ENCODE measurements around the gene NRSN1. TPM values are rescaled to one million over a fixed set of nuclear protein-coding genes. Genes with fewer than 3 reads are reported as not detected.

Gene NRSN1
- 0.70 TPM for polyA plus RNA-seq (2013, experiment 1 of 2)
- polyA plus RNA-seq (2013, experiment 2 of 2), result 0.55 TPM

GRCh38 chr6:24125980-24126379 lies at the start of gene NRSN1:
Gene NRSN1 (plus strand): TSS chr6:24126215. CDS start chr6:24134328, 8,113 bp downstream.
- no CpG with 5 or more reads among the region's 37 CpGs for WGBS, 2 donors (ENCODE audit: extremely low coverage in 2 of 2, insufficient read length in 2 of 2, insufficient replicate concordance in 1 of 2)
- Histone ChIP-seq H2BK5ac (ENCODE audit: low read length) (no peak within 1 kb of the TSS), H2AK5ac (ENCODE audit: low read depth, low read length) (no peak within 1 kb of the TSS), H2BK12ac (ENCODE audit: low read length) (no peak within 1 kb of the TSS), H3K4me2 (ENCODE audit: insufficient read depth, low read length, poor library complexity, severe bottlenecking) (peak within 1 kb of the TSS; percentile 85), H4K91ac (ENCODE audit: low read depth, low read length, poor library complexity) (no peak within 1 kb of the TSS), H3K18ac (ENCODE audit: low read length) (no peak within 1 kb of the TSS), H3K9ac (ENCODE audit: low read depth, low read length, poor library complexity) (no peak within 1 kb of the TSS), H3K79me1 (ENCODE audit: low read depth, low read length) (no peaks in the 10 kb centered on the region), H3K36me3 (replicated peaks in 1 of 2; ENCODE audit: control insufficient read depth in 2 of 2, insufficient read depth in 2 of 2, low read length in 2 of 2) (no peaks in the 10 kb centered on the region), H3K27me3 (ENCODE audit: control insufficient read depth in 3 of 3, insufficient read depth in 3 of 3, low read depth in 1 of 3, low read length in 3 of 3) (peaks cover 0 to 7% (median 0%) of the 10 kb centered on the region in 3 experiments), H3K4ac (ENCODE audit: low read length) (no peak within 1 kb of the TSS), H2BK120ac (ENCODE audit: low read depth, low read length) (no peak within 1 kb of the TSS), H4K8ac (ENCODE audit: low read depth, low read length) (no peak within 1 kb of the TSS), H3K9me3 (replicated peaks in 1 of 2; ENCODE audit: control insufficient read depth in 2 of 2, insufficient read depth in 1 of 2, low read depth in 1 of 2, low read length in 2 of 2) (no peaks in the 10 kb centered on the region), H2AFZ (ENCODE audit: low read length) (peak within 1 kb of the TSS; percentile 79), H3K23ac (ENCODE audit: low read depth, low read length, poor library complexity) (no peak within 1 kb of the TSS), H2BK15ac (ENCODE audit: low read length) (no peak within 1 kb of the TSS), H3K4me1 (ENCODE audit: control insufficient read depth in 2 of 2, insufficient read depth in 1 of 2, low read depth in 1 of 2, low read length in 2 of 2) (peaks cover 2 to 3% of the 10 kb centered on the region in 2 donors), H3K4me3 (ENCODE audit: low read length in 2 of 2) (peak within 1 kb of the TSS; percentile 46 to 74), H3K14ac (ENCODE audit: low read length) (no peak within 1 kb of the TSS), H3K27ac (replicated peaks; ENCODE audit: low read length) (no peak within 1 kb of the TSS)
- DNase-seq (ENCODE audit: low spot score), result peak; percentile 66

DNA sequence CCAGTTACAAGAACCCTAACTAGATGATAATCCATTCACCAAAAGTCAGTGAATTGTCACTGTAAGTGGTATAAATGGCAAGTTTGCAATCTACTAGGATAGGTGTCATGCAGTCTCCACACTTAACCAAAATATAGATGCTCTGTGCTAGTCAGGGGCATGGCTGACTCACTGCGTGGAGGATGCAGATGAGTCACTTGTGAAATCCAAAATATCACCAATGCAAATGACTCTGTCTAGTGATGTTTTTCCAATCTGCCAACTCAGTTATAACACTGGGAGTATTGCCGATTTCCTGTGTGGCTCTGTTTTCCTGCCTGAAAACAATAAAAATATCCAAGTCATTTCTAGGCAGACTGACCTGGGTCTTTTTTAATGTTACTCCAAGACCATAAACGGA lies 47.8 kb upstream of the NRSN1 start:
- Histone ChIP-seq H3K4me2 (ENCODE audit: insufficient read depth, low read length, poor library complexity, severe bottlenecking) (no peak overlapping the region), H2AK5ac (ENCODE audit: low read depth, low read length) (no peak overlapping the region), H4K8ac (ENCODE audit: low read depth, low read length) (no peak overlapping the region), H3K9ac (ENCODE audit: low read depth, low read length, poor library complexity) (no peak overlapping the region), H2BK15ac (ENCODE audit: low read length) (no peak overlapping the region), H2BK120ac (ENCODE audit: low read depth, low read length) (no peak overlapping the region), H3K36me3 (replicated peaks in 1 of 2; ENCODE audit: control insufficient read depth in 2 of 2, insufficient read depth in 2 of 2, low read length in 2 of 2) (no peaks in the 10 kb centered on the region), H2BK12ac (ENCODE audit: low read length) (no peak overlapping the region), H3K27me3 (ENCODE audit: control insufficient read depth in 3 of 3, insufficient read depth in 3 of 3, low read depth in 1 of 3, low read length in 3 of 3) (no peaks in the 10 kb centered on the region), H3K18ac (ENCODE audit: low read length) (no peak overlapping the region), H3K79me1 (ENCODE audit: low read depth, low read length) (no peaks in the 10 kb centered on the region), H3K27ac (replicated peaks; ENCODE audit: low read length) (no peak overlapping the region), H3K23ac (ENCODE audit: low read depth, low read length, poor library complexity) (no peak overlapping the region), H3K9me3 (replicated peaks in 1 of 2; ENCODE audit: control insufficient read depth in 2 of 2, insufficient read depth in 1 of 2, low read depth in 1 of 2, low read length in 2 of 2) (peaks cover 0 to 2% of the 10 kb centered on the region in 2 donors), H4K91ac (ENCODE audit: low read depth, low read length, poor library complexity) (no peak overlapping the region), H3K4ac (ENCODE audit: low read length) (no peak overlapping the region), H2AFZ (ENCODE audit: low read length) (no peak overlapping the region), H3K4me1 (ENCODE audit: control insufficient read depth in 2 of 2, insufficient read depth in 1 of 2, low read depth in 1 of 2, low read length in 2 of 2) (no peaks in the 10 kb centered on the region), H3K4me3 (ENCODE audit: low read length in 2 of 2) (no peak overlapping the region), H2BK5ac (ENCODE audit: low read length) (no peak overlapping the region), H3K14ac (ENCODE audit: low read length) (no peak overlapping the region)
- no CpG with 5 or more reads among the region's 3 CpGs for WGBS, 2 donors (ENCODE audit: extremely low coverage in 2 of 2, insufficient read length in 2 of 2, insufficient replicate concordance in 1 of 2)
- DNase-seq (ENCODE audit: low spot score), result no peak

GRCh38 chr6:24079076-24079475 lies 46.9 kb upstream of the NRSN1 start:
- peaks cover 0 to 2% of the 10 kb centered on the region in 2 donors for H3K9me3 ChIP-seq (replicated peaks in 1 of 2; ENCODE audit: control insufficient read depth in 2 of 2, insufficient read depth in 1 of 2, low read depth in 1 of 2, low read length in 2 of 2)
- no peak overlapping the region for H2BK15ac ChIP-seq (ENCODE audit: low read length)
- H4K8ac ChIP-seq (ENCODE audit: low read depth, low read length), result no peak overlapping the region
- no peak overlapping the region for H3K27ac ChIP-seq (replicated peaks; ENCODE audit: low read length)
- WGBS, 2 donors (ENCODE audit: extremely low coverage in 2 of 2, insufficient read length in 2 of 2, insufficient replicate concordance in 1 of 2), result no CpG with 5 or more reads among the region's 2 CpGs
- H2AK5ac ChIP-seq (ENCODE audit: low read depth, low read length), result no peak overlapping the region
- H4K91ac ChIP-seq (ENCODE audit: low read depth, low read length, poor library complexity), result no peak overlapping the region
- no peaks in the 10 kb centered on the region for H3K27me3 ChIP-seq (ENCODE audit: control insufficient read depth in 3 of 3, insufficient read depth in 3 of 3, low read depth in 1 of 3, low read length in 3 of 3)
- H3K14ac ChIP-seq (ENCODE audit: low read length), result no peak overlapping the region
- no peaks in the 10 kb centered on the region for H3K79me1 ChIP-seq (ENCODE audit: low read depth, low read length)
- no peak for DNase-seq (ENCODE audit: low spot score)
- H2BK12ac ChIP-seq (ENCODE audit: low read length), result no peak overlapping the region
- H3K4me3 ChIP-seq (ENCODE audit: low read length in 2 of 2), result no peak overlapping the region
- no peak overlapping the region for H2AFZ ChIP-seq (ENCODE audit: low read length)
- no peak overlapping the region for H2BK5ac ChIP-seq (ENCODE audit: low read length)
- no peak overlapping the region for H3K9ac ChIP-seq (ENCODE audit: low read depth, low read length, poor library complexity)
- no peak overlapping the region for H3K18ac ChIP-seq (ENCODE audit: low read length)
- H3K4ac ChIP-seq (ENCODE audit: low read length), result no peak overlapping the region
- H3K4me1 ChIP-seq (ENCODE audit: control insufficient read depth in 2 of 2, insufficient read depth in 1 of 2, low read depth in 1 of 2, low read length in 2 of 2), result no peaks in the 10 kb centered on the region
- H3K23ac ChIP-seq (ENCODE audit: low read depth, low read length, poor library complexity), result no peak overlapping the region
- no peaks in the 10 kb centered on the region for H3K36me3 ChIP-seq (replicated peaks in 1 of 2; ENCODE audit: control insufficient read depth in 2 of 2, insufficient read depth in 2 of 2, low read length in 2 of 2)
- H2BK120ac ChIP-seq (ENCODE audit: low read depth, low read length), result no peak overlapping the region
- no peak overlapping the region for H3K4me2 ChIP-seq (ENCODE audit: insufficient read depth, low read length, poor library complexity, severe bottlenecking)

- H3K4me1 ChIP-seq (ENCODE audit: control insufficient read depth in 2 of 2, insufficient read depth in 1 of 2, low read depth in 1 of 2, low read length in 2 of 2), result no peaks in the 10 kb centered on the region
- H3K27ac ChIP-seq (replicated peaks; ENCODE audit: low read length), result no peak overlapping the region
- no peak overlapping the region for H4K8ac ChIP-seq (ENCODE audit: low read depth, low read length)
- H2BK15ac ChIP-seq (ENCODE audit: low read length), result no peak overlapping the region
- no peaks in the 10 kb centered on the region for H3K79me1 ChIP-seq (ENCODE audit: low read depth, low read length)
- no peaks in the 10 kb centered on the region for H3K36me3 ChIP-seq (replicated peaks in 1 of 2; ENCODE audit: control insufficient read depth in 2 of 2, insufficient read depth in 2 of 2, low read length in 2 of 2)
- no peak overlapping the region for H2AK5ac ChIP-seq (ENCODE audit: low read depth, low read length)
- H2AFZ ChIP-seq (ENCODE audit: low read length), result no peak overlapping the region
- peaks cover 0 to 2% of the 10 kb centered on the region in 2 donors for H3K9me3 ChIP-seq (replicated peaks in 1 of 2; ENCODE audit: control insufficient read depth in 2 of 2, insufficient read depth in 1 of 2, low read depth in 1 of 2, low read length in 2 of 2)
- H2BK120ac ChIP-seq (ENCODE audit: low read depth, low read length), result no peak overlapping the region
- no peak overlapping the region for H3K9ac ChIP-seq (ENCODE audit: low read depth, low read length, poor library complexity)
- WGBS, 2 donors (ENCODE audit: extremely low coverage in 2 of 2, insufficient read length in 2 of 2, insufficient replicate concordance in 1 of 2), result no CpG with 5 or more reads among the region's 1 CpG
- no peak for DNase-seq (ENCODE audit: low spot score)
- H3K18ac ChIP-seq (ENCODE audit: low read length), result no peak overlapping the region
- no peak overlapping the region for H3K4ac ChIP-seq (ENCODE audit: low read length)
- no peak overlapping the region for H3K14ac ChIP-seq (ENCODE audit: low read length)
- no peak overlapping the region for H4K91ac ChIP-seq (ENCODE audit: low read depth, low read length, poor library complexity)
- no peaks in the 10 kb centered on the region for H3K27me3 ChIP-seq (ENCODE audit: control insufficient read depth in 3 of 3, insufficient read depth in 3 of 3, low read depth in 1 of 3, low read length in 3 of 3)
- H2BK5ac ChIP-seq (ENCODE audit: low read length), result no peak overlapping the region
- no peak overlapping the region for H3K4me2 ChIP-seq (ENCODE audit: insufficient read depth, low read length, poor library complexity, severe bottlenecking)
- H3K4me3 ChIP-seq (ENCODE audit: low read length in 2 of 2), result no peak overlapping the region
- no peak overlapping the region for H2BK12ac ChIP-seq (ENCODE audit: low read length)
- no peak overlapping the region for H3K23ac ChIP-seq (ENCODE audit: low read depth, low read length, poor library complexity)
These were observed 45.3 kb upstream of the NRSN1 start for GRCh38 chr6:24080711-24081110.

Data from neuronal stem cell (in vitro differentiated cells).